ENCODE results near the gene LRP5.

LRP5 gene

GRCh38 chr11:68379206-68379605, 66.8 kb downstream of the LRP5 start:
- Histone ChIP-seq H3K4me1 (peaks cover 5% of the 10 kb centered on the region), H3K4me2 (ENCODE audit: low read length) (no peak overlapping the region), H3K9ac (no peak overlapping the region), H3K4me3 (ENCODE audit: low read depth, low read length) (no peak overlapping the region), H3K36me3 (ENCODE audit: control insufficient read depth, insufficient read depth, low read length) (no peaks in the 10 kb centered on the region), H3K27ac (no peak overlapping the region), H3K27me3 (ENCODE audit: control insufficient read depth, insufficient read depth, low read length) (no peaks in the 10 kb centered on the region), H3K9me3 (ENCODE audit: control insufficient read depth, low read length) (no peaks in the 10 kb centered on the region), H2AFZ (no peak overlapping the region), H3K79me2 (no peaks in the 10 kb centered on the region)
- TF ChIP-seq CTCF (IDR thresholded peaks at IDR 0.05) = no peak

- TF ChIP-seq CTCF (IDR thresholded peaks at IDR 0.05) = no peak
- no peaks in the 10 kb centered on the region for H3K27me3 ChIP-seq (ENCODE audit: control insufficient read depth, insufficient read depth, low read length)
- H3K9me3 ChIP-seq (ENCODE audit: control insufficient read depth, low read length) = no peaks in the 10 kb centered on the region
- H3K27ac ChIP-seq = peak overlapping the region; percentile 24
- H3K79me2 ChIP-seq = peaks cover 7% of the 10 kb centered on the region
- no peak overlapping the region for H3K4me3 ChIP-seq (ENCODE audit: low read depth, low read length)
- no peaks in the 10 kb centered on the region for H3K36me3 ChIP-seq (ENCODE audit: control insufficient read depth, insufficient read depth, low read length)
- H2AFZ ChIP-seq = no peak overlapping the region
- H3K4me1 ChIP-seq = peaks cover 5% of the 10 kb centered on the region
- no peak overlapping the region for H3K4me2 ChIP-seq (ENCODE audit: low read length)
- H3K9ac ChIP-seq = no peak overlapping the region
Measured at GRCh38 chr11:68380786-68381622, 68.6 kb downstream of the LRP5 start.

- Histone ChIP-seq H3K9ac (no peak overlapping the region), H3K27me3 (ENCODE audit: control insufficient read depth, insufficient read depth, low read length) (no peaks in the 10 kb centered on the region), H3K27ac (peak overlapping the region; percentile 19), H2AFZ (no peak overlapping the region), H3K4me3 (ENCODE audit: low read depth, low read length) (no peak overlapping the region), H3K36me3 (ENCODE audit: control insufficient read depth, insufficient read depth, low read length) (no peaks in the 10 kb centered on the region), H3K4me1 (peaks cover 5% of the 10 kb centered on the region), H3K4me2 (ENCODE audit: low read length) (no peak overlapping the region), H3K79me2 (peaks cover 7% of the 10 kb centered on the region), H3K9me3 (ENCODE audit: control insufficient read depth, low read length) (no peaks in the 10 kb centered on the region)
- no peak for TF ChIP-seq CTCF (IDR thresholded peaks at IDR 0.05)
Measured at GRCh38 chr11:68381716-68382115, 69.3 kb downstream of the LRP5 start.

GRCh38 chr11:68382358-68382998, 70.1 kb downstream of the LRP5 start:
- peaks cover 7% of the 10 kb centered on the region for H3K79me2 ChIP-seq
- no peaks in the 10 kb centered on the region for H3K9me3 ChIP-seq (ENCODE audit: control insufficient read depth, low read length)
- H3K27ac ChIP-seq = no peak overlapping the region
- H2AFZ ChIP-seq = no peak overlapping the region
- H3K4me3 ChIP-seq (ENCODE audit: low read depth, low read length) = no peak overlapping the region
- H3K36me3 ChIP-seq (ENCODE audit: control insufficient read depth, insufficient read depth, low read length) = no peaks in the 10 kb centered on the region
- peaks cover 5% of the 10 kb centered on the region for H3K4me1 ChIP-seq
- H3K9ac ChIP-seq = no peak overlapping the region
- TF ChIP-seq CTCF (IDR thresholded peaks at IDR 0.05) = no peak
- no peak overlapping the region for H3K4me2 ChIP-seq (ENCODE audit: low read length)
- H3K27me3 ChIP-seq (ENCODE audit: control insufficient read depth, insufficient read depth, low read length) = no peaks in the 10 kb centered on the region
